Adrenal gland (tissue), 5 donors: Measurements from ENCODE around the gene DHRS2.

Source experiments
- POLR2A ChIP-seq, 2 donors: fragments of 450-650 bp; IDR thresholded peaks; one replicate each; pipeline ENCODE4 v1.6.1; 2017; ENCODE audit warnings: antibody characterized with exemption in 2 of 2, mild to moderate bottlenecking in 2 of 2, moderate library complexity in 1 of 2
- TF ChIP-seq, protein P1 (sequence below), 6 experiments: fragments of 450-650 bp in 4 of 6; fragments of 200-600 bp in 2 of 6; sonication (generic) in 1 of 6; IDR thresholded peaks; 1 replicate in 5 of 6; 2 replicates in 1 of 6; pipeline versions ENCODE4 v1.5.1 to v1.8.0; 2016 to 2021; ENCODE audit warnings: antibody characterized with exemption in 6 of 6, mild to moderate bottlenecking in 2 of 6, moderate library complexity in 1 of 6
- donor health status: DM: no; HTN: no; CAD: no.

DNA sequence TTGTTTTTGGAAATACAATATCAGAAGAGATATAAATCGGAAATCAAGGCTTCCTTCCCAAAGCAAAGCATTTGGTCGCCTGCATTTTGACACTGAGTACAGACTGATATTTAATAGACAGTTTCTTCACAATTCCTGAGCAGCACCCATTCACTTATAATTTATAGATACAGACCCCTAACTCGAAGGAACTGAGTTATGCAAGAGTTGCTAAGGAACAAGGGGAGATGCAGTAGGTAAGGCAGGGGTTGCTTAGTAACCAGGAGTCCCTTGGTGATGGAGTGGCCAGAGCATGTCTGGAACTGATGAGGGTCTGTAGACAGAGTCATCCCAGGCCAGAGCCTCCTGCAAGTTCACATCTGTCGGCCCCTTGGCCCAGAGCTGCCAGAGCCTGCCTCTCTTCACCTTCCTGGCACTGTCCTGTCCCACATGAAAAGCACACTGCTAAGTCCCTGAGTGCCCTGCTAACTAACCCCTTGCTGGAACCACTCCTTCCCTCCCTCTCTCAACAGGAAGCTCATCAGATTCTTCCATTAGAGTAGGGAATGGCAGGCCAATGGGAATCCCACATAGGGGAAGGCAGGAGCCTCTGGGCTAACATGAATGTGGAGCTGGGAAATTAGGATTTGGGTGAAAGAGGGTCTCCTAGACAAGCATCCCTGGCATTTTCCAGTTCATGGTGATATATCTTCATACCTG lies 3.6 kb upstream of the DHRS2 start:
- TF ChIP-seq, protein P1, sequence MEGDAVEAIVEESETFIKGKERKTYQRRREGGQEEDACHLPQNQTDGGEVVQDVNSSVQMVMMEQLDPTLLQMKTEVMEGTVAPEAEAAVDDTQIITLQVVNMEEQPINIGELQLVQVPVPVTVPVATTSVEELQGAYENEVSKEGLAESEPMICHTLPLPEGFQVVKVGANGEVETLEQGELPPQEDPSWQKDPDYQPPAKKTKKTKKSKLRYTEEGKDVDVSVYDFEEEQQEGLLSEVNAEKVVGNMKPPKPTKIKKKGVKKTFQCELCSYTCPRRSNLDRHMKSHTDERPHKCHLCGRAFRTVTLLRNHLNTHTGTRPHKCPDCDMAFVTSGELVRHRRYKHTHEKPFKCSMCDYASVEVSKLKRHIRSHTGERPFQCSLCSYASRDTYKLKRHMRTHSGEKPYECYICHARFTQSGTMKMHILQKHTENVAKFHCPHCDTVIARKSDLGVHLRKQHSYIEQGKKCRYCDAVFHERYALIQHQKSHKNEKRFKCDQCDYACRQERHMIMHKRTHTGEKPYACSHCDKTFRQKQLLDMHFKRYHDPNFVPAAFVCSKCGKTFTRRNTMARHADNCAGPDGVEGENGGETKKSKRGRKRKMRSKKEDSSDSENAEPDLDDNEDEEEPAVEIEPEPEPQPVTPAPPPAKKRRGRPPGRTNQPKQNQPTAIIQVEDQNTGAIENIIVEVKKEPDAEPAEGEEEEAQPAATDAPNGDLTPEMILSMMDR (IDR thresholded peaks at IDR 0.05), result no peak
- no peak for TF ChIP-seq POLR2A (IDR thresholded peaks at IDR 0.05)
